Right atrium auricular region (tissue), 2 donors: Measurements from ENCODE around the gene CACNA2D4. TPM values are rescaled to one million over a fixed set of nuclear protein-coding genes. Genes with fewer than 3 reads are reported as not detected.

ENCODE experiments used
- DNase-seq: peaks from one replicate; pipeline ENCODE4 v3.0.0-alpha.2; 2019; ENCODE audit warnings: low spot score
- H3K27ac ChIP-seq, 2 donors: fragments of 200-600 bp; sonication (generic); 1 replicate in 1 of 2; 2 replicates in 1 of 2; pipeline ENCODE4 v1.5.1; 2016 to 2019
- H3K27me3 ChIP-seq, 2 donors: fragments of 200-600 bp; sonication (generic); one replicate each; pipeline versions ENCODE4 v1.5.1 to v1.6.0; 2017 to 2019
- H3K36me3 ChIP-seq: fragments of 200-600 bp; sonication (generic); one replicate; pipeline ENCODE4 v1.5.1; 2016
- H3K4me1 ChIP-seq, 2 donors: fragments of 200-600 bp; sonication (generic); one replicate each; pipeline versions ENCODE4 v1.5.1 to v1.6.0; 2017 to 2019
- H3K4me3 ChIP-seq, 2 donors: fragments of 200-600 bp; sonication (generic); 1 replicate in 1 of 2; 2 replicates in 1 of 2; pipeline ENCODE4 v1.5.1; 2017 to 2019; ENCODE audit warnings: mild to moderate bottlenecking in 1 of 2, moderate library complexity in 1 of 2
- H3K9me3 ChIP-seq, 2 donors: fragments of 200-600 bp; sonication (generic); one replicate each; pipeline ENCODE4 v1.5.1; 2019
- total RNA-seq, 2 donors: library from RNA; depleted of rRNA; stranded (reverse); fragments of >200 nt; gene quantifications; one replicate each; pipeline ENCODE4 v1.1.0, GENCODE V29; 2016
- TF ChIP-seq, protein P1 (sequence below), 2 donors: fragments of 200-600 bp; sonication (generic); IDR thresholded peaks; one replicate each; pipeline ENCODE4 v1.5.1; 2019; ENCODE audit warnings: antibody characterized with exemption in 2 of 2

Gene CACNA2D4
- total RNA-seq, 2 donors from 2014 or later = 1.6 to 4.1 TPM

DNA sequence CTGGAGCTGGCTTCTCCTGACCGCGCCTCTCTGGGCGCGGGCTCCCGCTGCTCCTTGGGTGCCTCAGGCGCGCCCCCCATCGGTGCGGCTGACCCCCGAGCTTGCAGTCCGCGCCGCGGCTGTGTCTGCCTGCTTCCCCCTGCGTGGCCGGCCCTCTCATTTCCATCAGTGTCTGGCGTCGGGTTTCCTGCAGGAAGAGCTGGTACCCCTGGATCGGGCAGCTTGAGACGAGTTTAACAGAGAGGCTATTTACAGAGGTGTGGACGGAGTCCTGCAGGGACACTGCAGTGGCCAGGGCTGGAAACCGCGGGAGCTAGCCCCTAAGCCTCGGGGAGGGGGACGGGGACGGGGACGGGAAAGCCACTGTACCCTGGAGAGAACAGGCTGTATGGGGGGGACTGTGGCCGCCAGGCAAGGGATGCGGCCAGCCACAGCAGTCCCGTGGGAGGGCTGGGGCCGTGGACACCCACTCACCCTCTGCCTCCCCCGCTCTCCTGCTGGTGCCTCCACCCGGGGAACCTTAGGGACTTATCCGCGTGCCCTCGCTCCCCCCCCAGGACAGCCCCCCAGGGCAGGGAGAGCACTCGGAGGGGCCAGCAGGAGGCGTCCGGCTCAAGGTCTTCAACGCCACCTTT lies 3.7 kb upstream of the CACNA2D4 start:
- TF ChIP-seq, protein P1, sequence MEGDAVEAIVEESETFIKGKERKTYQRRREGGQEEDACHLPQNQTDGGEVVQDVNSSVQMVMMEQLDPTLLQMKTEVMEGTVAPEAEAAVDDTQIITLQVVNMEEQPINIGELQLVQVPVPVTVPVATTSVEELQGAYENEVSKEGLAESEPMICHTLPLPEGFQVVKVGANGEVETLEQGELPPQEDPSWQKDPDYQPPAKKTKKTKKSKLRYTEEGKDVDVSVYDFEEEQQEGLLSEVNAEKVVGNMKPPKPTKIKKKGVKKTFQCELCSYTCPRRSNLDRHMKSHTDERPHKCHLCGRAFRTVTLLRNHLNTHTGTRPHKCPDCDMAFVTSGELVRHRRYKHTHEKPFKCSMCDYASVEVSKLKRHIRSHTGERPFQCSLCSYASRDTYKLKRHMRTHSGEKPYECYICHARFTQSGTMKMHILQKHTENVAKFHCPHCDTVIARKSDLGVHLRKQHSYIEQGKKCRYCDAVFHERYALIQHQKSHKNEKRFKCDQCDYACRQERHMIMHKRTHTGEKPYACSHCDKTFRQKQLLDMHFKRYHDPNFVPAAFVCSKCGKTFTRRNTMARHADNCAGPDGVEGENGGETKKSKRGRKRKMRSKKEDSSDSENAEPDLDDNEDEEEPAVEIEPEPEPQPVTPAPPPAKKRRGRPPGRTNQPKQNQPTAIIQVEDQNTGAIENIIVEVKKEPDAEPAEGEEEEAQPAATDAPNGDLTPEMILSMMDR (IDR thresholded peaks at IDR 0.05) = no peak
- DNase-seq = peak; percentile 55
- H3K4me1 ChIP-seq = peaks cover 0 to 38% of the 10 kb centered on the region in 2 donors
- no peak overlapping the region for H3K27ac ChIP-seq
- no peaks in the 10 kb centered on the region for H3K9me3 ChIP-seq
- no peaks in the 10 kb centered on the region for H3K36me3 ChIP-seq
- no peaks in the 10 kb centered on the region for H3K27me3 ChIP-seq
- no peak overlapping the region for H3K4me3 ChIP-seq

DNA sequence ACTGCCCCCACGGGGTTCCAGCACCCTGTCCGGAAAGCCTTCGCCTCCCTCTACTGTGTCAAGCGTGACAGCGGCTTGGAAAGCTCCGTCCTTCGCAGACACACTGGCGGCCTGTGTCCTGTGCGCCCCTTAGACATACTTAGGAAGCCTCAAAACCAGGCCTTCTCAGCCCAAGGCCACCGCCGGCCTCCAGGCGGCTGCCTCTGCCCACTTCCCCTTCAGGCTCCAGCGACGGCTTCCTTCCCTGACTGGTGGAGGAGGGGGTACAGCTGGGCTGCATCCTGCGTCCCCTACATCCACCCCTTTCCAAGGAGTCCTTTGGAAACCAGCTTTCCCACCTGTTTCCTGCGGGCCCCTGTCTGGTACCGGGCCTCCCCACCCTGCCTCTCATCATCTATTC lies 2.5 kb upstream of the CACNA2D4 start:
- TF ChIP-seq, protein P1 (IDR thresholded peaks at IDR 0.05) = no peak
- Histone ChIP-seq H3K27ac (no peak overlapping the region), H3K4me3 (no peak overlapping the region)

DNA sequence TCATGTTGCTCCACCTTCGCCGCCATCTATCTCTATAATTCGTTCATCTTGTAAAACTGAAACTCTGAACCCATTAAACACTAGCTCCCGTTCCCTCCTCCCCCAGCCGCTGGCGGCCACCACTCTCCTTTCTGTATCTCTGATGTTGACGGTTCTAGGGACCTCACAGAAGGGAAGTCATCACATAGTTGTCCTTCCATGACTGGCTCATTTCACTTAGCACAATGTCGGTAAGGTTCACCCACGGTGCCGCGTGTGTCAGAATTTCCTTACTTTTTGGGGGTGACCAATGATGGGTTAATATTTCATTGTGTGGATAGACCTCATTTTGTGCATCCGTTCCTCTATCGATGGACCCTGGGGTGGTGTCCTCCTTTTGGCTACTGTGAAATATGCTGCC lies 2.0 kb upstream of the CACNA2D4 start:
- Histone ChIP-seq H3K27ac (no peak overlapping the region), H3K4me3 (no peak overlapping the region)
- TF ChIP-seq, protein P1 (IDR thresholded peaks at IDR 0.05) = no peak

More for the DNA sequence above, 2.5 kb upstream of the CACNA2D4 start:
- DNase-seq = peak; percentile 58
- H3K9me3 ChIP-seq = no peaks in the 10 kb centered on the region
- H3K36me3 ChIP-seq = no peaks in the 10 kb centered on the region
- peaks cover 0 to 39% of the 10 kb centered on the region in 2 donors for H3K4me1 ChIP-seq
- no peaks in the 10 kb centered on the region for H3K27me3 ChIP-seq

GRCh38 chr12:1919763-1920162 lies 1.3 kb upstream of the CACNA2D4 start:
- no peaks in the 10 kb centered on the region for H3K9me3 ChIP-seq
- H3K36me3 ChIP-seq = no peaks in the 10 kb centered on the region
- no peak for DNase-seq
- H3K4me3 ChIP-seq = no peak overlapping the region
- H3K27me3 ChIP-seq = no peaks in the 10 kb centered on the region
- TF ChIP-seq, protein P1 (IDR thresholded peaks at IDR 0.05) = no peak
- H3K27ac ChIP-seq = no peak overlapping the region
- peaks cover 0 to 27% of the 10 kb centered on the region in 2 donors for H3K4me1 ChIP-seq

More for the DNA sequence above, 2.0 kb upstream of the CACNA2D4 start:
- Histone ChIP-seq H3K27me3 (no peaks in the 10 kb centered on the region), H3K36me3 (no peaks in the 10 kb centered on the region), H3K4me1 (peaks cover 0 to 34% of the 10 kb centered on the region in 2 donors), H3K9me3 (no peaks in the 10 kb centered on the region)
- DNase-seq = peak; percentile 47

- Histone ChIP-seq H3K9me3 (no peaks in the 10 kb centered on the region), H3K4me3 (no peak overlapping the region), H3K4me1 (peaks cover 0 to 26% of the 10 kb centered on the region in 2 donors), H3K27ac (no peak overlapping the region), H3K36me3 (no peaks in the 10 kb centered on the region), H3K27me3 (no peaks in the 10 kb centered on the region)
- TF ChIP-seq, protein P1 (IDR thresholded peaks at IDR 0.05) = no peak
- DNase-seq = no peak
These were observed 832 bp upstream of the CACNA2D4 start for GRCh38 chr12:1919284-1919683.

GRCh38 chr12:1918884-1919236 lies 408 bp upstream of the CACNA2D4 start:
- H3K4me1 ChIP-seq = peaks cover 0 to 26% of the 10 kb centered on the region in 2 donors
- H3K27me3 ChIP-seq = no peaks in the 10 kb centered on the region
- H3K4me3 ChIP-seq = peak overlapping the region in 1 of 2 donors; percentile 26
- no peak overlapping the region for H3K27ac ChIP-seq
- TF ChIP-seq, protein P1 (IDR thresholded peaks at IDR 0.05) = no peak
- H3K36me3 ChIP-seq = no peaks in the 10 kb centered on the region
- H3K9me3 ChIP-seq = no peaks in the 10 kb centered on the region
- no peak for DNase-seq
